Activated naive CD4-positive, alpha-beta T cell (primary cell): Measurements from ENCODE around the gene ADTRP.

Source experiments
- DNase-seq, 4 experiments: peaks; one replicate each; lab custom pipeline; 2025; lab: John Stamatoyannopoulos, UW

The ADTRP gene, protein sequence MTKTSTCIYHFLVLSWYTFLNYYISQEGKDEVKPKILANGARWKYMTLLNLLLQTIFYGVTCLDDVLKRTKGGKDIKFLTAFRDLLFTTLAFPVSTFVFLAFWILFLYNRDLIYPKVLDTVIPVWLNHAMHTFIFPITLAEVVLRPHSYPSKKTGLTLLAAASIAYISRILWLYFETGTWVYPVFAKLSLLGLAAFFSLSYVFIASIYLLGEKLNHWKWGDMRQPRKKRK

DNA sequence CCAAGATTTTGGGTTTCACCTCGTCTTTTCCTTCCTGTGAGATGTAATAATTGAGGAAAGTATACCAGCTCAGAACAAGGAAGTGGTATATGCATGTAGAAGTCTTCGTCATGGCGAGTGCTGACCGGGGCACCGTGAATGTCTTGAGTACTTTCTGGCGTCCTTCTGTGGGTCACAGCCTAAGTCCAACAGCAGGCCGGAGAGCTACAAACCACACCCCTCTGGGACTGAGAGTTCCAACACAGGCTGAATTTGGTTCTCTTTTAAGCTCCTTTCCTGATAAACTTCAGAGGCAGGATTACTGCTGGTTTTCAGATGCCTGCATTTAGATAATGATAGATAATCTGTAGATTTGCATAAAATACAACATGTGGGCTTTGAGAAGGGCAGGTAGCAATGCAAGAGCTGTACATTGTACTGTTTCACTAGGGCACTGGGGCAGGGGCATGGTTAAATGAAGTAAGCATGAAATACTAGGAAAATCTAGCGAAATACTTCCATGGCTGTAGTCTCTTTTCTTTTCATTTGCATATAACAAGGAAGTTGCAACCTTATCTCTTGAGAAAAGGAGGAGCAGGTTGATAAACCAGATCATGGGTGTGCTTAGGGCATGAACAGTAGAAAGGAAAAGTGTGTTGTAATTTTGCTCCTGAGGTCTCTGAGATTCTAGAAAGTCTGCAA lies at the start of gene ADTRP:
Gene ADTRP, minus strand, starts transcription at position 156 of the 681 bp plus-strand sequence. Its CDS starts 44 bp downstream, at position 112.
- no peak for DNase-seq

DNA sequence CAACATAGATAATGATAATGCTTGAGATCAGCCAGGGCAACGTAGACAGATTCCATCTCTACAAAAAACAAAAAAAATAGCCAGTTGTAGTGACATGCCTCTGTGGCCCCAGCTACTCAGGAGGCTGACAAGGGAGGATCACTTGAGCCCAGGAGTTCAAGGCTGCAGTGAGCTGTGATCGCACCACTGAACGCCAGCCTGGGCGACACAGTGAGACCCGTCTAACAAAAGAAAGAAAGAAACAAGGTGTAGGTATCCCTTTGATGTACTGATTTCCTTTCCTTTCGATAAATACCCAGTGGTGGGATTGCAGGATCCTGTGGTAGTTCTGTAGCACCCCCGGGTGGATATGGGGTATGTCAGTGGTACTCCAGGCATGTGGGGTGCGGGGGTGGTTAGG lies 48.2 kb upstream of the ADTRP start:
- no peak for DNase-seq

DNA sequence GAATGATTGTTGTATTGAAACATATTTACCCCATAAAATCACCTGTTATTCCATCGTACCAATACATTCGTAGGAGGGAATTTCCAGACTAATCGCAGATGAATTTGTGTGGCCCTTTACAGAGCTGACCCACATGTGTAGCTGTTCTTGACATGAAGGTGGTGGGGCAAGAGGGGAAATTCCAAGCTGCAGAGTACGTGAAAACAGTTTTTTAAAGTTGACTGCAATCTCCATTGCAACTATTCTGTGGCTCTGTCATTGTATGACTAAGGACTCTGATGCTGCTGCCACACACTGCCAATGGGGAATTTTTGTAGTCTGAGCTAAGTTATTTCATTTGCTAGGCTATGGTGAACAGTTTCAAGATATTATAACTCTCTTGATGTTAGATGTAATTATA lies 46.4 kb upstream of the ADTRP start:
- DNase-seq: no peak

DNA sequence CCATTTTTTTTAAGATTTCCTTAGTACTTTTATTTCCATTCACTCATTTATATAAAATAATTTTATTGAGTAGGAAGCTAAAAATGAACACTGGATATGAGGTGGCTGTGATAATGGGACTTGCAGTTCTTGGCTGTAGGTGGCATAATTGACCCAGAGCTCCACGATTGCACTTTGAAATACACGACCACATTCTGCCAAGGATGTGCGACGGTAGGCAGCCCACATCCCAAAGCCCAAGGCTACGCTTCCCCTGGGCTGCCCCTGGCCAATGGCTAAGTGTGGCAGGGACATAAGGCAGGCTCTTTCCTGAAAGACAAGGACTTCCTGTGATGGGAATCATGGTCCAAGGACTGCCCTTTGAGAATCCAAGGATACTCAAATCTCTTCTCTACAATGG lies 43.7 kb upstream of the ADTRP start:
- DNase-seq: no peak

DNA sequence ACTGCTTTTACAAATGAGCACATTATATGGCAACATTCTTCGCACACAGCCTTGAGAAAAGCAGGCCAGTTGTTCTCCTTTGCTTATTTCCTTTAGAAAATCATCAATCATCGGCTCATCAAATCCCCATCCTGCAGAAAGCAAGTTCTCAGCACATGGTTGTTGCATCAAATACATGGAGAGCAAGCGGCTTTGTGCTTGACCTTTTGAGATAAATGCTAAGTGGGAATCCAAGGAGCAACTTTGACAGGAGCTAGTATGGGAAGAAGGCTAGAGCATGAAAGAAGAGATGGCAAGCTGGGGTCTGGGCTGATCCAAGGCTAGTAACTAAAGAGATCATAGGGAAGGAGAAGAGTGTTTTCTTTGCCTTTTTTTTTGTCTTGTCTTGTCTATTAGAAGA lies 43.2 kb upstream of the ADTRP start:
- DNase-seq: no peak

DNA sequence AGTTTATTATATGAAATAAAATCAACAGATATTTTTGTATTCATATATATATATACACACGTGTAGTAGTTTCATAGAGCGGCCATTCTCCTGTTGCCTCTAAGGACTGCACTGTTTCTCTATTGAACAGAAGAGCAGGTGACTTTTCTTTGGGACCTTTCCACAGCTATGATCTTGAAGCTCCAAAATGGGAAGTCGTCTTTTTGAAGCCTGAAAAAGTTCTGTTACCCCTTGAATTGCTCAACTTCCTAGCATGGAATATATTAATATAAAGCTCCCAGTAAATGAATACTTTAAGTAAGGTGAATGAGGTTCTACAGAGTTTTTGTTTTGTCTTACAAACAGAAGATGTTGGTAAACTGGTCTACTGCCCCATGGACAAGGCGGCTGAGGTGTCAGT lies 42.2 kb upstream of the ADTRP start:
- DNase-seq: no peak

DNA sequence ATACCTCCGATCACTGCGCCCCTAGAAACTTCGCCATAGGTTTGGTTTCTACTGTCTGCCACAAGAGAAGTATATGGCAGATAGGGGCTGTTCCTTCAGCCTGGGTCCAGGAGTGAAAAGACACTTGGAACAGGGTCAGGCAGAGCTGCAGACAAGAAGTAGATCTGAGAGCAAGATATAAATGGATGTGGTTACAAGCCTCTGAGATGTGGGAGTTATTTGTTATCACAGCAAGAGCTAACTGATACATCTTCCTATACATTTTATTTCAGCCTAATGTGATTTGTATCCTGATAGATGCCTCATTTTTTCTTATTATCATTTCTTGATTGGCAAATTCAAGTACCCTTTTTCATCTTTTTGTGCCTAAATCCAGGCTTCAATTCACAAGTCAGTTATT lies 40.9 kb upstream of the ADTRP start:
- no peak for DNase-seq

DNA sequence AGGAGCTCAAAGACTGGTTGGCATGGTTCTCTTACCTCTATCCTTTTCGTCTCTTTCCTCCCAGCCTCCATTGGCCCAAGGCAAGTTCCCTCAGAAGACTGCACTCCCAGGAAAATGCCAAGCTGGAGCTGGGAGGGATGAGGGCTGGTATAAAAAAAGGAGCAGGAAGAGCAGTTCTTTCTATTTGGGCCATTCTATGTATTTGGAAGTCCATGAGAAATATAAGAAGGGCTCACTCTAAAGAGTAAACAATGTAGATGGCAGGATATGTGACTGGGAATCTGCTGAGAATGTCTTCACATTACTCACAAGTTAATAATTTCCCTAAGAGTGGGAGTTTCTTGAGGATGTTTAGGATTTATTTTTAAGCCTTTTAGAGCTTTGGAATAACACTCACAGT lies 36.6 kb upstream of the ADTRP start:
- DNase-seq: no peak

DNA sequence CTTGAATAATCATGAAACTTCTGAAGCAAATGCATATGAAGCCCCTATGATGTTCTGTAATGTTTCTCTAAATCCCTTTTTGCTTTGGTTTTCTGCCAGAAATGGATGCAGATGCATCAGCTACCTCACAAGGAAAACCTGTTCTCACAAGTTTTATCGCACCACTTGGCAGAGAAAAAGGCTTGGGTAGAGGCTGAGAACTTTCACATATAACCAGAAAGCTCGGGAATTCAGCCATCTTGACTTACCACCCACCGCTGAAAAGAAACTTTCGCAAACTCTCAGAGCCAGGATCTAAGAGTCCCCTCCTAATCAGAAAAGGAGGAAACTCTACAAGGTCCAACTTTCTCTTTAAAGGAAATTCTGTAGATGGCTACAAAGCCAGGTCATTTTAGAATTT lies 36.2 kb upstream of the ADTRP start:
- DNase-seq: no peak

DNA sequence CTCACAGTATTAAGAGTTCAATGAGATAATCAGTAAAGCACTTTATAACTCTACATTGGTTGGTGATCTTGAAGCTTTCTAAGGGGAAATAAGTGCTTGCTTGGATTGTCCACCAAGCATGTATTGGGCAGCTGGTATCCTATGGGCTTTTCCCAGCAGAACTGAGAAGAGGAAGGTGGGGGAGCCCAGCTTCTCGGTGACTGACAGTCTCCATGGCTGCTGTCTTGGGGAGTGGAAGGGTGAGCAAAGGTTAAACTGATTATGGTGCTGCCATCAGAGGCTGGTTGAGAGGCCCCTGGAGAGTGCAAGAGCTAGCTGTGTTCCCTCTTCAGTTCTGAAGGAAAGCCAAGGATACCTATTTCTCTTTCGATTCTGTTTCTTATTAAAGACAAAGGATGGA lies 35.5 kb upstream of the ADTRP start:
- DNase-seq: no peak

DNA sequence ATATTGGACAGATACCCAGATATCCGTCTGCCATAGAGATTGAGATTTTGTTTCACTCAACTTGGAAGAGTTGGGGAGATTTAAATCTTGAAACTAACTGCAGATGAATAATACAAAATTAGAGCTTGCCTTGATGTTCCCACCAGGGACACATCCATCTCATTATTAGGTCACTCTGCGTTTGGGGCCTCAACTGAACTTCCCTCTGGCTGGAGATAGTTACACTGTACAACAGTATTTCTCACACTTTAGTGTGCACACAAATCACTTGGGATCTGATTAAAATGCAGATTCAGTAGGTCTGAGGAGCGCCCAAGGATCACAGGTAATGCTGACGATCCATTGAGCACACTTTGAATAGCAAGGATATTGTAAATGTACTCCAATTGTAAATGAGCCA lies 35.0 kb upstream of the ADTRP start:
- no peak for DNase-seq

DNA sequence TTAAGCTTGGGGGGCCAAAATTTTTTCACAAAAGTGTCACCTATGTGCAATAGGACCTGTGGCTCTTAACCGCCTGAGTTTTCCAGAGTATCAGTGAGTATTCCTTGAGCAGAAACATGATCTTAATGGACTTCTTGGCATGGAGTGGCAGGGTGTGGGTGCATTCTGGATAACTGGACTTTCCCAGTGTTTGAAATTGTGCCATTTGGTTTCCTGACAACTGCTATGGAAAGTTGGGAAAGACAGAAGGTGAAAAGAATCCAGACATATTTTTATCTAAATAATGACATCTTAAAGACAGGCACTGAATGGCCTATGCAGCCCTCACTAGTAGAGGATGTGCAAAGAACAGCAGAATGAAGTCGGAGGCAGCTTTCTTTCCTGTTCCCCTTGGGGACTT lies 34.3 kb upstream of the ADTRP start:
- no peak for DNase-seq

DNA sequence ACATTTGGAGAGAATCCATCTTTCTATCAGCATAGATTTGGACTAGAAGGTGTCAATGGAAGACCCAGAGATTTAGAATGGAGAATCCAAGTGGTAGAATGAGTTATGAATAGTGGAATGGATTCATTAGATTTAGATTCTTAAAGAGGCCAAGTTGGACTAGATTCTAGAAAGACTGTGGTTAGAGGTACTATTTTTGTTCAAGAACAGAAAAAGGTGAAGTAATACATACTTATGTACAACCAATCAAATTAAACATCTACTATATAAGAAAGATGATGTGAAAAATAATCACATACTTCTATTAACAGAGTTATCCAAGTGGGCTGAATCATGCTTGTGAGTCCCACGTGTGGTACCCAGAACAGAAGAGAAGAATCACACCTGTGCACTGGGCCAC lies 33.8 kb upstream of the ADTRP start:
- DNase-seq: no peak

DNA sequence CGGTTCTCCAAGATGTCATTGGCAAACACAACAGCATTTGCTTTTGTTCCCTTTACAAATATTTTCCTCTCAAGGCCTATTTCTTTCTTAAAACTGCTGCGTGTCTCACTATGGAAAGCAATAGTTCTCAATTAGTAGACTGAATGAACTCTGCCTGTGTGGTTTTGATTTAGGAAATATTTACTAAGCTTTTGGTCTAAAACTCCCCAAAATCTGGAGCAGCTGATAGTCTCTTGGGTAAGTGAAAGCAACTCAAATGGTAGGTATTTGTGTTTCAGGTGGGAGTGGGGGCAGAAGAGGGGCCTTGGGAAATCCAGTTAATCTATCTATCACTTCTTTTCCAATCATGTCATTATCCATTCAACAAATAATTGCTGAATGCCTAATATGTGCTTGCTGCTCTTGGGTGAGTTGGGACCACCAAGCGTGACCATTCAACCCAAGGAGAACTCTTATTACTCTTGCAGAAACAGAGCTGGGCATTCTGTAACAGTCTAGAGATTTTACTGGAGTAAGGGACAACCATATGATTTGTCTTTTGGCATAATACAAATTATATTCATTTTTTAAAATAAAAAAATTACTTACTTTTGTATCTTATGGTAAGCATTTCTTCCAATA lies 33.2 kb upstream of the ADTRP start:
- no peak for DNase-seq

DNA sequence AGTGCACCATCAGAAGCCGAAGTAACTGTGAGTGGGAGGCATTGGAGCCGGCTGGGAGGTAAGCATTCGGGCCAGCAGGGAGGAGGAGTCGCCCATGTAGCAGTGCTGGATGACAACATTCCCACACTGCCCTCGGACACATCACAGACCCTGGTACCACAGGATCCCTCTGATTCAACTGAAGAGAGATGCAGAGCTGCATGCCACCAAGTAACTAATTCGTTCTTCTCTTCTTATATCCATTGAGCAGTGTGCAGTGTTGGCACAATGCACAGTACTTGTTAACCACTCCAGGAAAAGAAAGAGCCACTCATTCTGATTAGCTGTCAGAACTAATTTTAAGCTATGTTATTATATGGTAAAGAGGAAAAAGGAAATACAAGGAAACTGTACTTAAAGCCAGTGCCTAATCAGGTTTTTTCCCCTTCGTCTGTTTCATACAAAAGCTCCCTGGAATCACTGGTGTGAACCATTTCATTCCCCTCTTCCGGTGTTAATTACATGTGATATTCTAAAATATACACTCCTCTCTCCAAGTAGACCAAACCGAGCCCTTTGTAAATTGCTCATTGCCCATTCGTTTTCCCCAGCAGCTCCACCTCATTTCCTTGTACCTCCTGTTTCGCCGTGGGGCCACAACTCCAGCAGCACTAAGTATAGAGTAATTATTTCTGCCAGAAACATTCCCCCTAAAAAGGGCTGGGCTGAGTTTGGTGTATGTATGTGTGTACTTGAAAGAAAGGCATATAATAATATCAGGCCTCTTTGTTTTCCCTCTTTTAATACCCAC lies 32.4 kb upstream of the ADTRP start:
- DNase-seq: no peak

DNA sequence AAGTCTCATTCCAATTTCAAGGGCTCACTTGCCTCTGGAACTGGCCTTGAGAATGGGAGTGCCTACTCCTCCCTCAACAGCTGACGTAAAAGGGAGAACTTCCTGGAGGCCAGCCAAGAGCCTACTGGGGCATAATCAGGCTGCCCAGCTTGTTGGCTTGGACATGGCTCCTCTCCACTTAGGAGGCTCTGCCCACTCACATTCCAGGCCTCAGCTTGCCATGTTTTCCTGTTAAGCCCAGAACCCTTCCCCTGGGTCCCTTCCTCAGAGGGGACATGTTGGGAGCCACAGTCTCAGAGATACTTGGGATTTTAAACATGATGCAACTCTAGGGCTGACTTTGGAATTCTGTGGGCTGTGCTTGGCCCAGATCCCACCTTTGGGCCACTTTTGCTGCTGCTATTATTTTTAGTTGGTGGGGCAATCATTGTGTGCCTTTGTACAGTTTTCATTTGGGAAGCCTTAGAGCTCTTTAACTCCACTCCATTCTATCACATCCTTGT lies 31.5 kb upstream of the ADTRP start:
- no peak for DNase-seq

DNA sequence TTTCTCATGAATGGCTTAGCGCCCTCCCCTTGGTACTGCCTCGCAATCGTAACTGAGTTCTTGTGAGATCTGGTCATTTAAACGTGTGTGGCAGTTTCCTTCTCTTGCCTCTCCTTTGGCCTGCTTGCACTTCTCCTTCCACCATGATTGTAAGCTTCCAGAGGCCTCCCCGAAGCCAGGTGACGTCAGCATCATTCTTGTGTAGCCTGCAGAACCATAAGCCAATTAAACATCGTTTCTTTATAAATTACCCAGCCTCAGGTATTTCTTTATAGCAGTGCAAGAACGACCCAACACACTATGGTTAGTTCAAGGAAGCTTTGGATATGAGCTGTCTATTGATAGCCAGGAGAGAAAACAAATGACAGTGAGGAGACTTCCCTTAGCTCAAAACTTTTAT lies 29.5 kb upstream of the ADTRP start:
- DNase-seq: no peak

DNA sequence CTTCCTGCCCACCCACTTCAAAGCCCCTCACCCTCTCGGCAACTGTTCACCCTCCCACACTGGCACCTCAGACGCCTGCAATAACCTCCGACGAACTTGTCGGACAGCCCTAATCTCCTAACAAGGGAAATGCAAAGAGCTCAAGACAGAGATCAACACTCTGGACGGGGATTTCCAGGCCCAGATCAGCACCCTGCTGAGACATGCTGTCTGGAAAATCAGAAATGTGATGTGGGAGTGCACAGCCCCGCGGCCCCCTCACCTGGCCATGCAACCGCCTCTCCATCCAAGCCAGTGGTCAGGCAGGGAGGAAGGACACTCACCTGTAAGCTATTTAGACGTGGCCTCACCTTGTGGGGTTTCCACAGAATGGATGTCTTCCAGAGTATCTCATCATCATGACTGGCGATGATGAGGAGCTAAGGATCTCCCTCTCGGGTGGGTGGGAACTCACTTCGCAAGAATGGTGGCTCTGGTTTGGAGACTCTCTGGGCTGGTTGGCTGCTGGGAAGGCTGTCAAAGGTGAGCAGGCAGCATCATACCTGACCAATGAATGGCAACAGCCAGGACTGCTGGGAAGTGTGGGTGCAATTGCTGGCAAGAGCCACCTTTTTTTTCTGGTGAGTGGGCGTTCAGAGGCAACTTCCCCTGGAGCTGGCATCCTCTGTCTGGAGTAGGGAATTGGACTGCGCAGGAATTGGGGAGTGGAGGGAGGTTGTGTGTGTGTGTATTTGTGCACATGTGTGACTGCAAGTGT lies 28.1 kb upstream of the ADTRP start:
- DNase-seq: no peak

DNA sequence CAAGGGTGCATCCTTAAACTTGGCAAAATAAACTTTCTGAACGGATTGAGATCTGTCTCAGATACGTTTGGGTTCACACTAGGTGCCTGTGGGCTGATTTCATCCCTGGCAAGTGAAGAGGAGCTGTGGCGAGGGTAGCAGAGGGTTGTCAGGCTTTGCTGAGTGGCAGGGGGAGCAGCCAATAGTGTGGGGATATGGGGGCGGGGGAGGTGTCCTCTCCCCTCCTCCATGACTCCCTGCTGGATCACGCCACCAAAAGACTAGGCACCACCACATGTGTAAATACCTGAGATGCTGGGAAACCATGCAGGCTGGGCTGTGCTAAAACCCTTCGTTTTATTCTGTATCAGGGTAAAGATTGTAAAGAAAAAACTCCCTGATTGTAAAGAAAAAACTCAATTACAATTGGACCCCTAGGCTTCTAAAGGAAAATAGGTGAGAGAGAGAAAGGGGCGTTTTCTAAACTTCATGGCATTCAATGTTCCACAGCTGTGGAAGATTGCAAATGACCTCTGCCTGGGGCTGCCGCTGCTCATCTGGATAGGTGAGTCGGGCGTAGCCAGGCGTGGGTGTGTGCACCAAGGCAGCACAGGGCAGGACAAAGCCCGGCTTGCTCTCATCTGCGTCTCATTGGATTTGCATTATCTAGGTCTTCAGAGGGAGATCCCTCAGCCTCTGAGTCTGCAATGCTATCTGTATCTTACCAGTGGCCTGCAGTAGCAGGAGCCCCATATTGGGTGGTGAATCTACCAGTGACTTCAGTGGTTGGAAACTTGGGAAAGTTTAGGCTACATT lies 26.9 kb upstream of the ADTRP start:
- no peak for DNase-seq

DNA sequence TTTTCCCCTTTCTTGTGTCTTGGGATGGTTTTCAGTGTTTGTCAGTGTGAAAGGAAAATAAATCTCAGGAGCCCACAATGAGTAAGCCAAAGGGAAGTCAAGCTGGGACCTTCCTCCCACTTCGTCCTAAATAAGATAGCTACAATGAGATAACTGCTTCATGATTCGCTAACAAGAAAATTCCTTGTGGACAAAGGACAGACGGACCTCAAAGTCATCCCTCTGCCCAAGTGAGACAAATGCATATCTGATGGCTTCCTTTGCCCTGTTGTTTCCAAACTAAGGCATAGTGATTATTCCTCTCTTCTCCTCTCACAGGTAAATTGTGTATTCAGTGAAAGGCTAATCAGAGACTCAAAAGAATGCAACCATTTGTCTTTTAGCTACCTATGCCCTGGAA lies 26.1 kb upstream of the ADTRP start:
- DNase-seq: no peak

DNA sequence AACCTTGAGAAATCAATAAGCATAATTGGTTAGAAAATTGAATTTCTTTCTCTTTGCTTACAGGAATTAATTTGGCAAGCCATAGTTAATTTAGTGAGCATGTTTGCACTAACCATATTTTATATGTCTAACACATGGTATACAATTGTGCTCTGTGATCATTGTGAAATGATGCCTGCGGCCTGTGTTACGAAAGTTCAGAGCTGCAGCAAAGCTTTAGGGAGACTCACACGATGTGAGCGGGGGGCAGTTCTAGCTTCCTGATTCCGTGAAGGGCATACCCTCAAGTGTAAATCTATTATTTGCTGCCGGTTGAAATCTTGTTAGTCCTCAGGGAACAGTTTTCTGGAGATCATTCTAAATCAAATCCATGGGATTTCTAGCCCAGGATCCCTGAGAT lies 25.5 kb upstream of the ADTRP start:
- no peak for DNase-seq
